Fibroblast of skin of left quadriceps (primary cell): ENCODE measurements around the gene DDHD1.

Experiments used
- DNase-seq, 2 experiments: peaks; one replicate each; pipeline ENCODE4 v3.0.0-alpha.2; 2013; ENCODE audit warnings: low read depth in 2 of 2

Gene DDHD1

DNA sequence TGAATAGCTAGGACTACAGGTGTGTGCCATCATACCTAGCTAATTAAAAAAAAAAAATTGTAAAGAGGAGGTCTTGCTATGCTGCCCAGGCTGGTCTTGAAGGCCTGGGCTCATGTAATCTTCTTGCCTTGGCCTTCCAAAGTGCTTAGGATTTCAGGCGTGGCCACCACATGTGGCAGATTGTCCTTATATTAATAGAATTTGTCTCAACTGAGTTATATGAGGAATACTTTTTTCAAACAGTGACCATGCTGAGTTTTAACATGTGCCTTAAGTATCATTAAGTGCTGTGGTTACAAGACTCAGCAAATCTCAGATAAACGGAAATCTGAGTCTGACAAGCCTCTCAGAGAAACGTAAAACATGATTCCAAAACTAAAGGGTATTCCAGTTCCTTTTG, 119.1 kb downstream of the DDHD1 start:
- no peak for DNase-seq

DNA sequence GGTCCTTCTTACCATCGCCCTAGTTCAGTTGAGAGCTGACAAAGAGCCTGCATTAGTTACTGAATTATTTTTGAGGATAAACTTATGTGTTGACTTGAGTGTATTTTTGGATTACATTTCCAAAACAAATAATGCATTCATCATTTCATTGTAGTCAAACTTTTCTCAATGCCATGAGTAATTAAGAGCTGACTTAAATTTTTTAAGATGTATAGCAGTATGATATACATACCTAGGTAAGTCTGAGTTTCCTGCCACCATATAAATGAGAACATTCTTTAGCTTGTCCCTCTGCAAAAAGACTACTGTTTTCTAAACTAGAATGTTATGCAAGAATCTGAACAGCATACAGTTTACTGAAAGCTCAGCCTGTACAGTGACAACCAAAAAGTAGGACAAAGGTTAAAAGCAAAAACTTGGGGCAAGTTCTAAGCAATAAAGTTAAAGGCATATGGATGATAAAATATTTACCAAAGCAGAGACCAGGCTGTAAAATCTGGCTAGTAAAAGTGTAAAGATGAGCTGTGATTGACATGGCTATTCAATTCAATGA, 120.2 kb downstream of the DDHD1 start:
- DNase-seq: no peak

DNA sequence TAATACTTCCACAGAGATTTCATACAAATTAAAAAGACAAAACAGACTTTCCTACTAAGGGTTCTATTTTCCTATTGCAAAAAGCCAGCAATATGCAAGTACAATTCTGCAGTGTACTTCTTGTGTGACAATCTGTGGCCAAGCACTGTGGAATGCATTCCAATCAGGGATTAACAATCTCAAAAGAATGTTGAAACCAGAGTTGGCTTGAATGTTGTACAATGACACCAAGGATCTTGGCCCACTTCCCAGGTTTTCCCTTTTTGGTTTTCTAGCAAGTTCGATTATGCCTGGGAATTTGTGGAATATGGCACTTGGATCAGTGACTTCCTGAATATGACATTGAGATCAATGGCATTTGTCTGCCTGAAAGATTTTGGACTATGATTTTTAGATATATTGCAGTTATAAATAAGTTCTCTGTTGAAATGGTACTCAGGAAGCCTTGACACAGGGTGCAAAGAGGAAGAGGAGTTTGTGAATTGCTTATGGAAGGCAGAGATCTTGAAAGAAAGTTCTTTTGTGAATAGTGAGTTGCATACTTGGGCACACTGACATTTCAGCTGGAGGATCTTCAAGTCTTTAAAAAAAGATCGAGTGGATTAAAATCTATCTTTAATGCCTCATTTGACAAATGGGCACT, 120.8 kb downstream of the DDHD1 start:
- DNase-seq: peak; percentile 85 to 88

DNA sequence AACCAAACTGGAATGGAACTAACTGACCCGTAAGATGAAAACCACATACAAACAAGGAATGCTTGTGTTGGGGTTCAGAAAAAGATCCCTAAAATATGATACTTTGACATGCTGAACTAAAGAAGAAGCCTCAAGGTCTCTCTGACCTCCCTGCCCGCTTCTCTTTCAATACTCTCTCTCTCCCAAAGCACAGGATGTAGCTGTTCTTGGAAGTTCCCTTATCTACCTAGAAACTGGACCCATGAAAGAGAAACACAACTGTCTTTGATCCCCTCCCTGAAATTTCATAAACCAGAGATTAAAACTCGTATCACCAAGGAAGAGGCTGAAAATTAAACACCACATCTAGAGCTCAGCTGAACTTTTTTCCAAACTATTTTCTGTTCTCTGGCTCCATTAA, 125.6 kb downstream of the DDHD1 start:
- no peak for DNase-seq

DNA sequence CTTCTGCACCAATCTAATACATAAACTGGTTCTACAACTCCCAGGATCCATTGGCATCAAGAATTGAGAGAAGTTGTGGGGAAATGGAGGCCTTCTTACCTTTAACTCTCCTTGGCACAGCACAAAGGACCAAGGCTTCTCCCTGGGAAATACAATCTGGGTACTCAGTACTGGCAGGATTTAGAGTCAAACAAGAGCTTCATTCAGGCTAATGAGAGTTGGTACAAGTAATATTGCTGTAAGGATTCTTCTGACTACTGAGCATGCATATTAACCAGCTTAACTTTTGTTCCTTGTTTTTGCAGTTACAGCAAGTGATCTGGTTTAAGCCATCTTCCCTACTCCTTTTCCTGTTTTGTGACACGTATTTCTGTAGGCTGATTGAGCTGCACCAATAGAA, 126.1 kb downstream of the DDHD1 start:
- DNase-seq: no peak

DNA sequence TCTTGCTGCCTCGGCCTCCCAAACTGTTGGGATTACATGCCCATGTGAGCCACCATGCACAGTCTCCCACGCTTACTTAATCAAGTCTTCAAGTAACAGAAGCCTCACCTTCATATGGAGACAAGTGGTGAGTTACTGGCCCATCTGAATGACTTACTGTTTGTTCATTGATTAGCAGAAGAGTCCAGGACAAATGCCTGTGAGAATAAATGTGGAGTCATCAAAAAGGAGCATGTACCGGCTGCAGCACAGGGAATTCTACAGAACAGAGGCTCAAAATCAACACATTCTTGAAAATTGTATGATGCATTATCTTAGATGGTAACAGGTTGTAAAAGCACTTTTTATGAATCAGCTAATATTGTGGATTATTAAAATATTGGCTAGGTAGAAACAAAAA, 129.8 kb downstream of the DDHD1 start:
- DNase-seq: no peak

DNA sequence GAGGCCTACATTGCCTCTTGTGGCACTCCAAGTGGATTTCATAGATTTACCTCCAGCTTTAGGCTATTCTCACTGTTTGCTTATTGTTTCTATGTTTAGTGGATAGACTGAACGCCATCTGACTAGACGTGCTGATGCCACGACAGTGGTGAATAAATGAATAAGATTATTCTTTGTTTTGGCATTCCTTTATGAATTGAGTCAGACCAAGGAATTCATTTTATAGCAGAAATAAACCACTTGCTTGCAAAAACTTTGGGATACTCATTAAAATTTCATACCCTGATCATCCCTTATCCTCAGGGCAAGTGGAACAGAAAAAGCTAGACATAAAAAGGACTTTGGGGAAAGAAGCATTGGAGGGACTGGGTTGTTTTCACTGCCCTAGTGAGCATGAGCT, 130.5 kb downstream of the DDHD1 start:
- DNase-seq: no peak

DNA sequence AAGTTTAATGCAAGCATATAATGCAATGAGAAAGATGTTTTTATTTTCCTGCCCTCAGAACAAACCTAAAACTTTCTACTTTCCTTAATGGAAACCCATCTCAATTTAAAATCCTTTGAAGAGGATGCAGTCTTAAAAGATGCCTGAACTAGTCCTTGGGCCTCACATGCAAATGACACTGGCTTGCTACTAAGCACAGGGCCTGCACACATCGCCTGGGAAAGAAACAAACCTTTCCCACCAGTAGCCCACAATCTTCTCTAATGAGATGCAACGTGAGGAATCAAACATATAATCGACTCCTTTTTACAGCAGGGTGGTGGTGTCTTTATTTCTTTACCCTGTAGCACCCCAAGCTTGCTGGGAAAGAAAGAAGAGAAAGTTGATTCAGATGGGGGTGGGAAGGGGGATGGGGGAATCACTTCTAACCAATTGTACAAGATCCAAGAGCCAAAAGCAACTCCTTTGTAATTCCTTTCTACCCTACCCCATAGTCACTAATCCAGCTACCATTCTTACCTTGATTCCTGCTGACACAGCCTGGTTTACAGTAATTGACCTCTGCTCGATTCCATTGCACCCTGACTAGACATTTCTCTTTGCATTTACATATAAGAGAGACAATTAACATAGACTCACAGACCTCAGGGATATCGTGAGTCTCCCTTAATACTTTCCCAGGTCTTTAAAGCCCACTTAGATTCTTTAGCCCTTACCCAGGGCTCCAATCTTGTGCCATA, 132.8 kb downstream of the DDHD1 start:
- DNase-seq: no peak

DNA sequence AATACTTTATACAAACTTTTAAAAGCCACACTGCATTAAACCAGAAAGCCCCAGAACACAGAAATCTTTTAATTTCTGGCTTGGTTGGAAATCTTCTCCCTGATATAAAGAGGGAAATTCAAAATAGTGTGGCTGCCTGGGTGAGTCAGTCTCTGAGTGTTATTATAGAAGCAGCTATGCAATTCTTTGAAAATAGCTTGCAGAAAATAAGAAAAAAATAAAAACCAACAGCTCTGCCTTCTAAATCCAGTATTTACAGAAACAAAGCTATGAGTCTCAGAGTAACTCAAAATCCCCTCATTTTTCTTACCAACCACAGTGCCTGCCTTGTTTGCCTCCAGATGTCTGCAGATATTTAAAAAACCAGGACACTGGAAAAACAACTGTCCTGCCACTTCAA, 133.7 kb downstream of the DDHD1 start:
- DNase-seq: no peak

DNA sequence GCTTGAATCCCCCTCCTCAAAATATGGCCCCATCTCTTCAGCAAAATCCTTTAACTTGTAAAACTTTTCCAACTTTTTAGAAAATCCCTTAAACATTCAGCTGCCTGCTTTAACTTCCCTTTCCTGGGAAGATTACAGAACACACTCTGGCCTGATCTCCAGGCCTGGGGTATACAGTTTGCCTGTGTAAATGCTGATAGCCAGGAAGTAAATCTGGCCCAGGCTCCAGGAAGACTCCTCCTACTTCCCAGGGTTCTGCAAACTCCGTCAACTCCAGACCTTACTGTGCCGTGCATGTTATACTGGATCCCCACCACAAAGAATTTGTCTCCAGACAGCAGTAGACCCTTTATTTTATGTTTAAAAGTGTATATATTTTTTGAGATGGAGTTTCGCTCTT, 135.3 kb downstream of the DDHD1 start:
- no peak for DNase-seq

DNA sequence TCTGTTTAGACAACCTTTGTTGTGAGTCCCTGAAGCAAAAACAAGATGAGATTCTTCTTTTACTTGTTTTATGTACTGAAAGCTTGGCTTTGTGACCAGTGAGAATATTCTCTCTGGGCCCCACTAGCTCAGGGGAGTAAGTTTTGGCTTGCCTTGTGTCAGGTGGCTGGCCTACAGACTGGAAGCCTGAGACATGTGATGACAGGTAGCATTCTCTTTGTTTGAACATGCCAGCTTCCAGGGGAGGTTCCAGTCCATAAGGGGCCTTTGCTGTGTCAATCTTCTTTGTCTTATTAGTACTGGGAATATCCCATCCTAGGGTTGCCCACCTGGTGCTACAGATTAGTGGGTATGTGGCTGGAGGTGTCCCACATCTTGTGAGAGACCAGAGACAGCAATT, 136.2 kb downstream of the DDHD1 start:
- no peak for DNase-seq

DNA sequence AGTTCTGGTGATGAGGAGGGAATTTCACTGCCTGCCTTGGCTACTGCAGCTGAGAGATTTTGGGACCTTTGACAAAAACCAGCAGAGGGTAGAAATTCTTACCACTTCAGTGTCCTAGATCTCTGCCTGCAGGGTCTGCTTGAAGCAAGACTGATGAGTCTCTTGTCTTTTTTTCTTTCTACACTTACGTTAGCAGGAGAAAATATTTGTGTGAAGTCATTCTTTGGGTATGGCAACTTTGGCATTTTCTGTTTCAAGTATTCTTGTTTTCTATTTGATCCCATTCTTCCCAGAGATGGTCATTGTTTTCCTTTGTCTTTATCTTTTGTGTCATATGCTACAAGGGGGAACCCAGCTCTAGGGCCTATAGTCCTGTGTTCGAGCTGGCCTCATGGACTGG, 136.6 kb downstream of the DDHD1 start:
- DNase-seq: no peak

DNA sequence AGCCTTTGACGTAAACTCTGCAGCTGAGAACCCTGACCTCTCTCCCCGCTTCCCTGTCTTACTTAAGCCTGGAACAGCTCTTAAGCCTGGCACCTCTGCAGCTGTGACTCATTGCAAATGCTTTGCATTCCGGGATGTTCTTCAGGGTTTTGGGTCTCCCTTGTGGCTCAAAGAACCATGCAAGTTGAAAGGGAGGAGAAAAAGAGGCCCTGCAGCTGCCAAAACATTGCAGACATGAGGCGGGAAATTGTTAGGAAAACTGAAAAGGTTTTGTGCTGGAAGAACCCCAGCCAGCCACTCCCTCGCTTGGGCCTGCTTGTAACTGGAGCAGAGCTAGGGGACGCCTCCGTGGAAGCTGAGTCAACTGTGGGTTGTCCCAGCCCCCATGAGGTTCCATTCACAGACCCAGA, 142.1 kb downstream of the DDHD1 start:
- peak; percentile 95 for DNase-seq

DNA sequence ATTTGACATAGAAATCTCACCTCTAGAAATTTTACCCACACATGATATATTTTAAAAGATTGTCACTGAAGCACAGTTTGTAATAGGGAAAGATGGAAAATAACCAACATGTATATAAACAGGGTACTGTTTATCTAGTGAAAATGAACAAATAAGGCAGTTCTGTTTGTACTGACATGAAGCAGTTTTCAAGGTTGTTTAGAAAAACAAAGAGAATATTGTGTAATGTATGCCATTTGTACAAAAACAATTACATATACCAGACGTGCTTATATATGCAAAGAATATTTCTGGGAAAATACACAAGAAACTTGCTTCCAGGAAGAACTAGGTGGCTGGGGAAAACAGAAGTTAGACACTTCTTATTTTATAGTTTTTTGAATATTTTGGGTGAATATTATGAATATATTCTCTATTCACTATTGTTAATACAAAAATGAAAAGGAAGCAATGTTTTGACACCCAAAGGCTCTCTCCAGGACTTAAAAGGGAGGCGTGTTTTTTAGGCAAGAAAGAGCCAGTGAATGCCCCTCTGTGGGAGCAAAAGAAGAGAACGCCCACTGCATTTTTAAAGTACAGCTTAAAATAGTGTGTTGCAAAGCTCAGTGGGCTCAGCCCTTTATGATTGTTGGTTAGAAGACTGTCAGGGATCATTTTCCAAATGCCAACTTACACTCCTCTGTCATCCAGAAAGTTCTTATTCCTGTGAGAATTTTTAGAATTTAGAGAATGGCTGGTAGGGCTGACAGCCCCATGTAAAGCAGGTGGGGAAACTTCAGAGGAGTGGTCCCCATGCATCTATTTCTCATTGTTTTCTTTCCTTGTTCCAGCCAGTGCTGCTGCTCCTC, 142.7 kb downstream of the DDHD1 start:
- no peak for DNase-seq

DNA sequence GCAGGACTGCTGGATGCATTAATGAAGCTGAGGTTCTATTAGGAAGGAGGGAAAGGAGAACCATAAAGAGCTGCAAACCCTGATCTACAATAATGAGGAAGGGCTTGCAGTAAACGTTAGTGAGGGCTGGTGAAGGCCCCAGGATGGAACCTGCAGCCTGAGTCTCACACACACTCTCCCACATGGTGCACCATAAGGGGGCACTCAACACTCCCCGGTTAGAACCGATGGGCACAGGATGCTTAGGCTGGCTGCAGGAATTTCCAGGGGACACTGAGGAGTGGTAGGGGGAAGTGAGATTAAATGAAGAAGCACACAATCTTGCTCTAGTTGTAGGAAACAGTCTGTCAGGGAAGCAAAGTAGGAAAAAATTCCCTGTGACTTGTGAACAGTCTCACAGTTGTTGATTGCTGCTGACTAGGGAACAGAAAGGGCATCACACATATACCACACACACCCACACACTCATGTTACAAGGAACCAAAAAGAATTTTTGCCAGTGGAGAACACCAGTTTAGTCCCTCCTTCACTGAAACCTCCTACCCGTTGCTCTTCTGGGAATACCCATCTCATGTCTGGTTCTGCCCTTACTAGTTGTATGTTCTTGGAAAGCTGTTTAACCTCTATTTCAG, 146.1 kb downstream of the DDHD1 start:
- no peak for DNase-seq

DNA sequence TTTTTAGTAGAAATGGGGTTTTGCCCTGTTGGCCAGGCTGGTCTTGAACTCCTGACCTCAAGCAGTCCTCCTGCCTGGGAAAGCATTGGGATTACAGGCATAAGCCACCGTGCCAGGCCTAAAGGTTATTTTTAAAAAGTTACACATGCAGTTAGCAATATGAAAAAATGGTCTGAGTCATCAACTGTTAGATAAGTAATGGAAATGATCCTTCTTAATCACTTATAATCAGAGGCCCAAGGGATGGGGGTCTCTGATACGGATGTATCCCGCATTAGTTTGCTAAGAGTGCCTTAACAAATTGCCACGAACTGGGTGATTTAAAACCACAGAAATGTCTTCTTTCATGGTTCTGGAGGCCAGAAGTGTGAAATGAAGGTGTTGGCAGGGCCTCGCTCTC, 148.1 kb downstream of the DDHD1 start:
- DNase-seq: no peak

DNA sequence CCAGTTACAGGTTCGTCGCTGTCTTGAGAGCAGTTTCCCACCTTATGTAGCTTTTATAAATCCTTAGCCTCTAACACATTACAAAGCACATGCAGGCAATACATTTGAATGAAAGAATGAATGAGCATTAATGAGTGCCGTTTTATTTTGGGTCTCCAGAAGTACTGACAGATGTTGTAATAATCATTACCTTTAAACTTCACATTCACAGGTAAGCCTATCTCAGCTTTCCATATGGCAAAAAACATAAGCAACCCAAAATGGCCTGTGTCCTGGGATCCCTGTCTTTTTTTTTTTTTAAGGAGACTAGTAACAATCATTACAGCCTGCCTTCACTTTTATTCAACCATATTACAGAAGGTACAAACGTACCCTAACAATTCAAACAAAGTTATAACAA, 149.3 kb downstream of the DDHD1 start:
- DNase-seq: no peak

DNA sequence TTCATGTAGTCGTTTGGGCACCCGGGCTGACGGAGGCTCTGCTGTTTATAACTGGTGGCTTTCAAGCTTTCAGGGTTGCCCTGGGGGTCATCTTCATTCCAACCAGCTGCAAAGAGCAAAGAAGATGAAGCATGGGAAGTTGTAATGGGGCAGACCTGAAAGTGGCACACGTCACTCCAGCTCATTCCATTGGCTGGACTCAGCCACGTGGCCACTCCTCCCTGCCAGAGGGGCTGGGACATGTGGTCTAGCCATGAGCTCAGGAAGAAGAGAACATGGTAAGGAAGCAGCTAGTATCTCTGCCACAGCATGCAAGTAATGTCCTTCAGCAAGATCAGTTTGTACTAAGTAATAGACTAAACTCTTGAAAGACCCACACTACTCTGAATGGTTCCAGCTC, 150.5 kb downstream of the DDHD1 start:
- DNase-seq: no peak

DNA sequence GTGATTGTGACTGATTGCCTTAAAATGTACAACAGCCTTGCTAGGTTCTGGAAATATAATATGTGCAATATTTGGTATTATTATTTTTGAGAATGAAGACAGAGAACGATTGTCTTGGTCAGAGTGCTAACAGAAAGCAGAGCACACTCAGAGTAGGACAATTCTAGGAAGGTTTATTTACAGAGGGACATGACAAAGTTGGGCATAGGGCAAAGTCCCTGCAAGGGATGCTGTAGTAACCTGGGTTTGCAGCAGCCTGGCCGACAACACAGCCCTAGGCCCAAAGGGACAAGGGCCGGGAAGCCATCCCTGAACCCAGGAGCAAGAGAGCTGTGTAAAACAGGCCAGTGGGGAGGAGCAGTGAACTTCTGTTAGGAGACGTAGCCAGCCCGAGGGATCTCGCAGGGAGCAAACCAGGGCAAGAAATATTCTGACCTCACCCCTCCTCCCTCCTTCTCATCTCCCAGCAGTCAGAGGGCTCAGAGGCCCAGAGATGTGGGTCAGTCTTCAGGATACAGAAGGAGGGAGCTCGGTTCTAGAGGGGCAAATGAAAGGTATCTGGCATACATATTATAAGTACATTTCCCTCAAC, 151.2 kb downstream of the DDHD1 start:
- DNase-seq: no peak

DNA sequence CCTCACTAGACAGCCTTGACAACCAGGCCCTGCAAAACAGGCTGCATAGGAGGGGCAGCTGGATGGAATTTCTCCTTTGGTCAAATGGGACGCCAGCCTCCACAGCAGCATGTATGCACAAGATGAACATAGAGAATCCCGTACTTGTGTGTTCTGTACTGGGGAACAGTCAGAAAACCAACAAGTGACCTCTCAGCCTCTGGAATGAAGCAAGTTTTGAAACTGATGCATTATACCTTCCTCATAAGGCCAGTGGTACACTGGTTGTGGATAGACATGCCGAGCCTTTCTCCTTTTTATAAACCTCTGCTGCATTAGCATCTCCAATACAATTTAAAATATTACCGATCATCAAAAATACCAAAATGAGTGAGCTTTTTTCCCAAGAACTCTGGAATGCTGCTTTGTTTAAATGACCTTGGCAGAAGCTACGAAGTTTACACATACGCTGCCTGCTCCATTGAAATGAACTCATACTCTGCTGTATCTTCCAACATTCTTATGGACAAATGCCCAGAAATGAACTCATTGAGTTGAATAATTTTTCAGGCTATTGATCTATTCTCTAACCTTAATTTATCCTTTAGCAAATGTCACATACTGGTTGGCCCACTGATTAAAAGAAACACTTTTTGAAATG, 154.6 kb downstream of the DDHD1 start:
- DNase-seq: peak; percentile 63 to 71

DNA sequence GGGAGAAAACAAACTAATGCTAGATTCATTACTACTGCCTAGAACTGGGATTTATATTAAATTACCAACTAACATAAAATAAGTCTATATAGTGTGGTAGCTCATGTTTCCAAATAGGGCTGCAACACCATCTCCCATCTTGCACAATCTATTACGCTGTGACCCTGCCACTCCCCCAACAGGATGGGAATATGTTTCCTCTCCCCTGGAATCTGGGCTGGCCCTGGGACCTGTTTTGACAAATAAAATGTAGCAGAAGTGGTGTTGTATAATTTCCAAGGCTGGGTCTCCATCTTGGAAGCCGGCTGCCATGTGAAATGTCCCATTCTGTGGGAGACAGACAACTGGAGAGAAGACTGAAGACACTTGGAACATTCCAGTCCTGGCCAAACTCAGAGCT, 156.6 kb downstream of the DDHD1 start:
- no peak for DNase-seq
